ENCODE data around the gene EEIG2.

DNA sequence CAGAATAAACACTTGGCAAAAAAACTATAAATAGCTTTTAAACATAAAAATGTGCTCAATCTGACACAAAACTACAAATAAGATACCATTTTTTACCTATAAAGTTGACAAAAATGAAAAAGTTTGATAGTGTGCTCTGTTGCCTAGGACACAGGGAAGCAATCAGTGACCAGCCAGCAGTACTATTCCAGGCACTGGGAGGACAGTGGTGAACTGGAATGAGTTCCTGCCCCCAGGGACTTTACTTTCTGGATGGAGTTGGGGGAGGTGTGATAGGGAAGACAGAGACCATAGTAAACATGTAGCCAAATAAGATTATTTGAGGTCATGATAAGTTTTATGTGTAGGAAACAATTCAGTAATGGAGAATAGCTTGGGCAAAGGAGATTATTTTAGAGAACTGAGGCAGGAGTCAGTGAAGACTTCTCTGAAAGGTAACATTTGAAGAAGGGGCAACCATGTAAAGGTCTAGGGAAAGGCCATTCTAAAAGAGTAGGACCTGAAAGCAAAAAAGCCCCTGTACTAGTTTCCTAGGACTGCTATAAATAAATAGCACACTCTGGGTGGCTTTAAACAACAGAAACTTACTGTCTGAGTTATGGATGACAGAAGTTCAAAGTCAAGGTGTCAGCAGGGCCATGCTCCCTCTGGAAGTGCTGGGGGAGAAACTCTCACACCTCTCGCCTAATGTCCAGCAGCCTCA is 42.0 kb downstream of the EEIG2 start:
- TF ChIP-seq, protein P1, sequence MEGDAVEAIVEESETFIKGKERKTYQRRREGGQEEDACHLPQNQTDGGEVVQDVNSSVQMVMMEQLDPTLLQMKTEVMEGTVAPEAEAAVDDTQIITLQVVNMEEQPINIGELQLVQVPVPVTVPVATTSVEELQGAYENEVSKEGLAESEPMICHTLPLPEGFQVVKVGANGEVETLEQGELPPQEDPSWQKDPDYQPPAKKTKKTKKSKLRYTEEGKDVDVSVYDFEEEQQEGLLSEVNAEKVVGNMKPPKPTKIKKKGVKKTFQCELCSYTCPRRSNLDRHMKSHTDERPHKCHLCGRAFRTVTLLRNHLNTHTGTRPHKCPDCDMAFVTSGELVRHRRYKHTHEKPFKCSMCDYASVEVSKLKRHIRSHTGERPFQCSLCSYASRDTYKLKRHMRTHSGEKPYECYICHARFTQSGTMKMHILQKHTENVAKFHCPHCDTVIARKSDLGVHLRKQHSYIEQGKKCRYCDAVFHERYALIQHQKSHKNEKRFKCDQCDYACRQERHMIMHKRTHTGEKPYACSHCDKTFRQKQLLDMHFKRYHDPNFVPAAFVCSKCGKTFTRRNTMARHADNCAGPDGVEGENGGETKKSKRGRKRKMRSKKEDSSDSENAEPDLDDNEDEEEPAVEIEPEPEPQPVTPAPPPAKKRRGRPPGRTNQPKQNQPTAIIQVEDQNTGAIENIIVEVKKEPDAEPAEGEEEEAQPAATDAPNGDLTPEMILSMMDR (IDR thresholded peaks at IDR 0.05): no peak
- TF ChIP-seq POLR2A (IDR thresholded peaks at IDR 0.05): no peak
- TF ChIP-seq POLR2AphosphoS5 (IDR thresholded peaks at IDR 0.05): no peak
